HG02798 (cell line): ENCODE data around the gene MKI67.
"Not testable (repeated sequence)": the region's sequence is repeated elsewhere in the genome, so short reads cannot be mapped to it uniquely, and the experiment has no call there.

ENCODE experiments used
- ATAC-seq: cut with Tn5 transposase; IDR thresholded peaks from one replicate; pipeline ENCODE4 v1.9.1; 2021; ENCODE audit warnings: mild to moderate bottlenecking; ENCODE audit not compliant: unreplicated experiment, poor library complexity

Gene MKI67

DNA sequence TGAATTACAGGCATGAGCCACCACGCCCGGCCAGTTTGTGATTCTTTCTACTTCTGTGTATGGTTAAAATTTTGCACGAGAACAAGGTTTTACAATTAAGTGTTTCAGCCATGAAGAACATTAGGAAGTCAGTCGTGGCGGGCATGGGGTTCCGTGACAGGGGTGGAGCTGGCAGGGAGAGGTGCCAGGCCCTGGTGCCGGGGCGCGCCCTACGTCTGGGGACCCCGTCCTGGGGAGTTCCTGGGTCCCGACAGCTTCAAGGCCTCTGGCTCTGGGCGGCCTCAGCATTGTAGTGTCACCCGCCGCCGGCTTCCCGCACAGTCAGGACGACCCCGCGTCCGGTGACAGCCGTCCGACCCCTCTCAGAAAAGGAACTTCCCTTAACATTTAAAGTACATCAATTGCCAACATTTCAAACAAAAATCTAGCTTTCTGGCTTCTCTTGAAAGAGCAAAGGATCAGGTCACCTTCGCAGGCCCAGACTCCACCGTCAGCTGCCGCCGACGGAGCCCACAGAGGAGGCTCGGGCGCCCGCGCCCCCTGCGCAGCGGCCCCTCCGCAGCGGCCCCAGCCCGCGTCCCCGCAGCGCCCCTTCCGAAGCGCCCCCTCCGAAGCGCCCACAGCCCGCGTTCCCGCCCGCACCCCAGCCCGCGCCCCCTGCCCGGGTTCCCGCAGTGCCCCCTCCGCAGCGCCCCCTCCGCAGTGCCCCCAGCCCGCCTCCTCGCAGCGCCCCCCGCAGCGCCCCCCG, 23.2 kb upstream of the MKI67 start:
- no peak for ATAC-seq

DNA sequence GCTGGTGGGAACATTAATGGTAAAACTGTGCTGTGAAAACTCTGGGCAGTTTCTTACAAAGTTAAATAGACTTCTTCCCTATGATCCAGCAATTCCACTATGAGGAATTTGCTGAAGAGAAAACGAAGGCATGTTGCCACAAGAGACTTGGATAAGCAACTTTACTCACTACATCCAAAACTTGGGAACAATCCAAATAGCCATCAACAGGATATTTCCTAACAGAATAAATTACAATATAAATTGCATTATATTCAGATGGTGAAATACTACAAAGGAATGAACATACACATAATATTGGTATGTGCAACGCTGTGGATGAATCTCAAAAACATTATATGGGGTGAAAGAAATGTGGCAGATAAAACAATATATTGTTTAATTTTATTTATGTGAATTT, 21.4 kb upstream of the MKI67 start:
- no peak for ATAC-seq

GRCh38 chr10:128147064-128147463, 20.8 kb upstream of the MKI67 start:
- ATAC-seq: no peak

GRCh38 chr10:128144547-128144946, 18.3 kb upstream of the MKI67 start:
- ATAC-seq: no peak

- ATAC-seq: no peak
These were observed 17.3 kb upstream of the MKI67 start for GRCh38 chr10:128143531-128143930.

- no peak for ATAC-seq
These were observed 14.2 kb upstream of the MKI67 start for GRCh38 chr10:128140425-128140824.

DNA sequence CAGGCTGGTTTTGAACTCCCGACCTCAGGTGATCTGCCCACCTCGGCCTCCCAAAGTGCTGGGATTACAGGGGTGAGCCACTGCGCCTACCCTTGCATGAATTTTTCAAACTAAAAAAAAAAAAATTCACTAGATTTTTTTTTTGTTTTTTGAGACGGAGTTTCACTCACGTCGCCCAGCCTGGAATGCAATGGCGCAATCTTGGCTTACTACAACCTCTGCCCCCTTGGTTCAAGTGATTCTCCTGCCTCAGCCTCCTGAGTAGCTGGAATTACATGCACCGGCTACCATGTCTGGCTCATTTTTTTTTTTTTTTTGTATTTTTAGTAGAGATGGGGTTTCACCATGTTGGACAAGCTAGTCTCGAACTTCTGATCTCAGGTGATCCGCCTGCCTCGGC, 12.2 kb upstream of the MKI67 start:
- not testable (repeated sequence) for ATAC-seq

GRCh38 chr10:128137877-128138276, 11.7 kb upstream of the MKI67 start:
- ATAC-seq: no peak

GRCh38 chr10:128130051-128130450, 3.8 kb upstream of the MKI67 start:
- no peak for ATAC-seq

DNA sequence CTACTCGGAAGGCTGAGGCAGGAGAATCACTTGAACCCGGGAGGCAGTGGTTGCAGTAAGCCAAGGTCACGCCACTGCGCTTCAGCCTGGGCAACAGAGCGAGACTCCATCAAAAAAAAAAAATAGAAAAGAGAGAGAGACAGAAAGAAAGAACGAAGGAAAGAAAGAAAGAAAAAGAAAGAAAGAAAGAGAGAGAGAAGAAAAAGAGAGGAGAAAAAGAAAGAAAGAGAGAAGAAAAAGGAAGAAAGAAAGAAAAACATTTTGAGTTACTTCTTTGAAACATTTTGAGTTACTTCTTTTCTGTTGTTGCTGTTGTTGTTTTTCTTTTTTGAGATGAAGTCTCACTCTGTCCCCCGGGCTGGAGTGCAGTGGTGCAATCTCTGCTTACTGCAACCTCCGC, 2.4 kb upstream of the MKI67 start:
- ATAC-seq: no peak

DNA sequence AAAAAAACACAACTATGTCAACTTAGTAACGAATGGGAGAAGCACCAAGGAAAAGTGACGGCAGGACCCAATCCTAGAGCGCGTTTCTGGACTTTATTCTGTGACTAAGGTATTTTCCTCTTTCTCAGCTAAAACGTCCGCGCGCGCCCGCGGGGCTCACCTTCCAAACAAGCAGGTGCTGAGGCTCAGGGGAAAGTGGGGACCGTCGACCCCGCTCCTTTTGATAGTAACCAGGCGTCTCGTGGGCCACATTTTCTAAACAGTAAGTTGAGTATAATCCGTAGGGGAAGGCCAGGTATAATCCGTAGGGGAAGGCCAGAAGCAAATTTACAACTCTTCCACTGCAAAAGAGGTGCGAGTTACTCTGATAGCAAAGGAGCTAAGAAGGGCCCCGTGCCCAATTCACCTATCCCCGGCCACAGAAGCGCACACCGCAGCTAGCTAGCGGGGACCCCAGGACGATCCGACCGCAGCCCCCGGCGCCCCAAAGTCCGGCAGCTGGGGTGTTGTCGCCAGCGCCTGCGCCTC, 743 bp downstream of the MKI67 start:
- ATAC-seq: no peak

- no peak for ATAC-seq
These were observed 1.3 kb downstream of the MKI67 start for GRCh38 chr10:128124813-128125403.

DNA sequence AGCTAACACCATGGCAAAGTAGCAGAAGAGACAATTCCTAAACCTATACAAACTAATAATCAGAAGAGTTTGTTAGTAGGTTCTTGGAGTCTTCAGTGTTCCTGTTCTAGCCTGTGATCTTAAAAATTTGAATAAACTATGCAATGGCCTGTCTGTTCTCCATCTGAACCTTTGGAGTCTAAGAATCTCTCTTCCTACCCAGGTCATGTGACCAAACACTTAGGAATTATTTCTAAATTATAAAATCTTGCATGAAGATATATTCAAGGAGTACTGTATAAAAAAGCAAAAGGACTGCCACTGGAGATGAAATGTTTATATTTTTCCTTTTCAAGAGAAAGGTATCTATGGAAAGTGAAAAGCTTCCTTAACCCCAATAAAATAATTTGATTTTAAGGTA, 2.4 kb downstream of the MKI67 start:
- no peak for ATAC-seq

- ATAC-seq: no peak
These were observed 3.3 kb downstream of the MKI67 start for GRCh38 chr10:128122931-128123330.

GRCh38 chr10:128121750-128122412, 4.3 kb downstream of the MKI67 start:
- no peak for ATAC-seq

GRCh38 chr10:128116851-128117615, 9.2 kb downstream of the MKI67 start:
- ATAC-seq: no peak

DNA sequence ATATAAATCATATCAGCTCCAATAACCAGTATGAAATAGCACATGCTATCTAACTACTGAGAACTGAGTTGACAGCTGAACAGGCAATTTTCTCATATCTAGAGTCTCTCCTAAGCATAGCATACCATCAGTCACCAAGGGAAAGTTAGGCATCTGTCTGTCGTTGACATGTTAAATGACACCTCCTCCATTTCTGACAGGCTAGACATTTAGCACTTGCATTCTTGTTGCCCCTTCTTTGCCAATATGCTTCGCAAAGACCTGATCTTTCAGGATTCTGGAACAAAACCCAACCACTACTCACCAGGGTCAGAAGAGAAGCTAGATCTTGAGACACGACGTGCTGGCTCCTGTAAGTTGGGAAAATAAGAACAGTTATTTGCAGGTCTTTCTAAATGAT, 10.0 kb downstream of the MKI67 start:
- ATAC-seq: no peak

DNA sequence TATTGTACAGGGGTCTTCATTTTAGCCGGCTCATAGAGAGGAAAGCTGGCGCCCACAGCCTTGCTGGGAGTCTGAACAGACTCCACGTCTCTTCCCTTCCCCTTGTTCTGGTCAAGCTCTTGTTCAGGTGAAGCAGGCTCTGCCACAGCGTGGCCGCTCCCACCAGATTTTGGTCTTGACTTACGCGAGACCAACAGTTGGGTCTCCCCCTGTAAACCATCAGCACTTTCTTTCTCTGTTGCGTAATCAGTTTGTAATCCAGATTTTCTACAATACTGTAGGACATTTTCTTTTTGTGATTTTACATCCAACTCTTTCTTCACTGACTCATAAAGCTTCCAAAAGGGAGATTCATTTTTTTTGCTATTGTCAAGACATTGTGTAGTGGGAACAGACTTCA, 10.9 kb downstream of the MKI67 start:
- no peak for ATAC-seq

GRCh38 chr10:128114901-128115300, 11.3 kb downstream of the MKI67 start:
- ATAC-seq: no peak

- ATAC-seq: no peak
These were observed 13.2 kb downstream of the MKI67 start for GRCh38 chr10:128113026-128113425.

DNA sequence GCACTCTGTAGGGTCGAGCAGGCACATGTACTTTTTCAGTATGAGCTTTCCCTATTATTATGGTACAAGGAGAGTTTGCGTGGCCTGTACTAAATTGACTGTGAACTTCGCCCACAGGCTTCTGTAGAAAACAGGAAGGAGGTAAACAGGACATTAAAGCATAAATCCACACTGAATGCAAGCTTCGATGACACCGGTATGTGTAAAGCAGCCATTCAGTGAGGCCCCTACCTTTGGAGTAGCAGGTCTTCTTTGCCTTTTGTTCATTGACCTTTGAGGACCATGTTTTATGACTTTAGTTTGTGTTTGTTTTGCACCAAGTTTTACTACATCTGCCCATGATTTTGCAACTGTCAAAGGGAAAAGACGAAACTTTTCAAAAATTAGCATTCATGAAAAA, 14.5 kb downstream of the MKI67 start:
- ATAC-seq: no peak
